ENCODE measurements around the gene PAPLN. TPM values are rescaled to one million over a fixed set of nuclear protein-coding genes. Genes with fewer than 3 reads are reported as not detected.

PAPLN gene
- total RNA-seq, 1 experiment from 2014 or later = not detected

GRCh38 chr14:73221945-73222344 lies 15.4 kb upstream of the PAPLN start:
- no peaks in the 10 kb centered on the region for H3K9me2 ChIP-seq (ENCODE audit: insufficient read depth)
- H3F3A ChIP-seq (ENCODE audit: insufficient read depth, low read depth) = no peaks in the 10 kb centered on the region
- CTCF ChIA-PET = no interaction called here
- no peaks in the 10 kb centered on the region for H3K36me3 ChIP-seq (ENCODE audit: low read depth)
- POLR2A ChIA-PET (ENCODE audit: unreplicated experiment) = no interaction called here
- H4K20me1 ChIP-seq (ENCODE audit: insufficient read depth) = no peaks in the 10 kb centered on the region
- H3K4me1 ChIP-seq (replicated peaks; ENCODE audit: insufficient read depth) = no peaks in the 10 kb centered on the region
- intact Hi-C loops (cut with micrococcal nuclease; ENCODE audit: unreplicated experiment) = no loop called here
- H2AFZ ChIP-seq = no peak overlapping the region
- no peak overlapping the region for H3K4me3 ChIP-seq
- H3K4me2 ChIP-seq = no peak overlapping the region
- no peaks in the 10 kb centered on the region for H3K27me3 ChIP-seq (ENCODE audit: insufficient read depth, low read depth)
- no peak overlapping the region for H3K27ac ChIP-seq
- DNase-seq = no peak
- TF ChIP-seq CTCF (conservative IDR thresholded peaks at IDR 0.05) = no peak
- TF ChIP-seq EZH2 (IDR thresholded peaks at IDR 0.05; ENCODE audit: low read depth) = no peak
- H3K79me2 ChIP-seq (ENCODE audit: low read depth) = no peaks in the 10 kb centered on the region
- H3K9me3 ChIP-seq (ENCODE audit: insufficient read depth, low read depth) = no peaks in the 10 kb centered on the region
- no TSS peak for BruUV-seq (replicated peaks)

GRCh38 chr14:73223049-73223448 lies 14.3 kb upstream of the PAPLN start:
- H4K20me1 ChIP-seq (ENCODE audit: insufficient read depth) = no peaks in the 10 kb centered on the region
- ChIA-PET CTCF (interaction anchor here (0.7 kb wide), 1 partner anchor 107 kb away, joined by 4 read pairs; no protein-coding TSS in a partner anchor), POLR2A (ENCODE audit: unreplicated experiment) (interaction anchor here (0.5 to 0.7 kb wide), 3 partner anchors 8 to 232 kb away, joined by 3 to 8 read pairs (median 4); no protein-coding TSS in a partner anchor)
- H2AFZ ChIP-seq = no peak overlapping the region
- H3K27me3 ChIP-seq (ENCODE audit: insufficient read depth, low read depth) = no peaks in the 10 kb centered on the region
- H3K4me1 ChIP-seq (replicated peaks; ENCODE audit: insufficient read depth) = peaks cover 6% of the 10 kb centered on the region; the same call in 1 of the 2 replicates
- intact Hi-C loops (cut with micrococcal nuclease; ENCODE audit: unreplicated experiment) = no loop called here
- H3K36me3 ChIP-seq (ENCODE audit: low read depth) = no peaks in the 10 kb centered on the region
- no peak for DNase-seq
- H3K4me3 ChIP-seq = no peak overlapping the region
- H3K9me2 ChIP-seq (ENCODE audit: insufficient read depth) = no peaks in the 10 kb centered on the region
- TF ChIP-seq EZH2 (IDR thresholded peaks at IDR 0.05; ENCODE audit: low read depth) (no peak), CTCF (conservative IDR thresholded peaks at IDR 0.05) (no peak)
- H3K27ac ChIP-seq = no peak overlapping the region
- H3F3A ChIP-seq (ENCODE audit: insufficient read depth, low read depth) = no peaks in the 10 kb centered on the region; the same call in 1 of the 2 replicates
- no TSS peak for BruUV-seq (replicated peaks)
- no peaks in the 10 kb centered on the region for H3K79me2 ChIP-seq (ENCODE audit: low read depth)
- no peaks in the 10 kb centered on the region for H3K9me3 ChIP-seq (ENCODE audit: insufficient read depth, low read depth)
- no peak overlapping the region for H3K4me2 ChIP-seq

- intact Hi-C loops (cut with micrococcal nuclease; ENCODE audit: unreplicated experiment) = no loop called here
- Histone ChIP-seq H3K36me3 (ENCODE audit: low read depth) (no peaks in the 10 kb centered on the region), H3K4me3 (no peak overlapping the region), H3K27ac (no peak overlapping the region), H3K9me3 (ENCODE audit: insufficient read depth, low read depth) (no peaks in the 10 kb centered on the region), H3K4me1 (replicated peaks; ENCODE audit: insufficient read depth) (peaks cover 19% of the 10 kb centered on the region), H4K20me1 (ENCODE audit: insufficient read depth) (no peaks in the 10 kb centered on the region), H3K79me2 (ENCODE audit: low read depth) (no peaks in the 10 kb centered on the region), H2AFZ (no peak overlapping the region), H3K4me2 (no peak overlapping the region), H3F3A (ENCODE audit: insufficient read depth, low read depth) (peaks cover 11% of the 10 kb centered on the region; the same call in 1 of the 2 replicates), H3K9me2 (ENCODE audit: insufficient read depth) (no peaks in the 10 kb centered on the region), H3K27me3 (ENCODE audit: insufficient read depth, low read depth) (no peaks in the 10 kb centered on the region)
- no peak for TF ChIP-seq CTCF (conservative IDR thresholded peaks at IDR 0.05)
- no peak for TF ChIP-seq EZH2 (IDR thresholded peaks at IDR 0.05; ENCODE audit: low read depth)
- ChIA-PET POLR2A (ENCODE audit: unreplicated experiment) (no interaction called here), CTCF (no interaction called here)
- no TSS peak for BruUV-seq (replicated peaks)
- DNase-seq = no peak
Measured at GRCh38 chr14:73225496-73225895, 11.8 kb upstream of the PAPLN start.

All from PC-9 (cell line).